Stimulated activated CD4-positive, alpha-beta T cell treated with anti-CD3 and anti-CD28 coated beads, Interleukin-12 subunit alpha, Interleukin-12 subunit beta, amount 100 ng/mL, for 24 hours (primary cell): Measurements from ENCODE around the gene HMGB4.

Experiments used
- DNase-seq, 2 experiments: peaks; one replicate each; pipeline ENCODE4 v3.0.0-alpha.2; 2020; ENCODE audit warnings: low read depth in 2 of 2

HMGB4 gene

DNA sequence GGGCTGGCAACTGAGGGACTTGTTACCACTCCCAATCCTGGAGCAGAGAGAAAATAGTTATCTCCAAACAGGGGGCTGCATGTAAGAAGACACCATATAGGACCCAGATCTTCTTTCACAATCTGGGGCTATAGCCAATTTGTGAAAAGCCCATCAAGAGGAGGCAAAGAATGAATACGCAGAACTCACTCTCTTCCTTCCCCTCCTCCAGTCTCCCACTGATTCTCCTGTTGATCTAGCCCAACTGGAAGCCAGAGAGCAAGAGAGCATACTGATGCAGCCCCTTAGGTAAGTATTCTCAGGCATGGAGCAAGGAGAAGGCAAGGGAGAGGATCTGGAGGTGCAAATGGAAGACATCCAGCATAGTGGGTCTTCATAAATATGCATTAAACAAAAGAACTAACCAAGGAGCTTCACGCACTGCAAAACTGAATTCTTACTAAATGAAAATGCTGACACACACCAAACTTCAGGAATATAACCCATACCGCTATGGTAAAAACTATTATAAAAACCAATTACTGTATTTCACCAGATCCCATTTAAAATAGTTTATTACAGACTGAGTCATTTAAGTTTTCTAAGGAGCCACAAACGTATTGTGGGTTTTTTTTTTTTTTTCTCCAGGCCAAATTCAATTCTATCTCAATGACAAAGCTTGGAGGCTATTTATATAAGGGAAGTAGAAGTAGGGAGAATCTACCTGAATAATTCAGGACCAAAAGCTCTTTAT is 15.5 kb upstream of the HMGB4 start:
- no peak for DNase-seq

DNA sequence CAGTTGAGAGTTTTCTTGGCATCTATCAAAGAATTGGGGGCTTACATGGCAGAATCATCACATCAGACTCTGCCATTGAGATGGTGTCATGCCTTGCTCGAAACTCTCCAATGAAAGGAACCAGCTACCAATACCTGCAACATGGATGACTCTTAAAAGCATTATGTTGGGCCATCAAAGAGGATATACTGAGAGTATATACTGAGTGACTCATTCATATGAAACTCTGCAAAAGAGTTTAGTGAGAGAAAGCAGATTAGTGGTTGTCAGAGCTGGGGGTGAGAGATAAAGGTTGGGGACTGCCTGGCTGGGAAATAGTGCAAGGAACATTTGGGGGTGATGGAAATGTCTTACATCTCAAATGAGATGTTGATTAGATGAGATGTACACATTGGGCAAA is 14.7 kb upstream of the HMGB4 start:
- DNase-seq, result no peak

DNA sequence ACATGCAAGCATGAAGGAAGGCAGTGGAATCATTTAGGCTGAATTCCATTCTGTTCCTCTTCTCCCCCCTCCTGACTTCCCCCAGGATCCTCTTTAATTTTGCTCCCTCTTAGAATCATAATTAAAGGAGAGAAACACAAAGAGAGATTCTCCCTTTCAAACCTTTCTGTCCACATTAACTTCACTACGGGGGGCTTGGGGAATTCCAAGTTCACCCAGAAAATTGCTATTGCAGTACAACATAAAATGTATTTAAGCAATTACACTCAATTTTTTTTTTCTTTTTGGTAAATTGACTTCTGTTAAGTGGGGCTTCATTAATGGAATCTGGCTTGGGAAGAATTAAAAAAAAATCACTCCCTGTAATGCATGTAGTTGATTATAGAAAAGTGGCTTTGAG is 13.4 kb upstream of the HMGB4 start:
- no peak for DNase-seq

DNA sequence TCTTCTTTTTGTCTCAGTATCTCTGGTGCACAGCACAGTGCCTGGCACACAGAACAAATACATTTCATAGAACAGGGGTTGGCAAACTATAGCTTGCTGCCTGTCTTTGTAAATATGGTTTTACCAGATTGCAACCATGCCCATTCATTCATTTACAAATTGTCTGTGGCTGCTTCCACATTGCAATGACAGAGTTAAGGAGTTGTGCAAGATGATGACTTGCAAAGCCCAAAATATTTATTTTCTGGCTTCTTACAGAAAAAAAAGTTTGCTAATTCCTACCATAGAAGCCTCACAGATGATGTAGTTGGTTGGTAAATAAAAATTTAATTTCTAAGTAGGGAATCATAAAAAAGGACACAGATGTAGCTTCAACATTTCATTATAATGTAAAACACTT is 11.2 kb upstream of the HMGB4 start:
- no peak for DNase-seq

DNA sequence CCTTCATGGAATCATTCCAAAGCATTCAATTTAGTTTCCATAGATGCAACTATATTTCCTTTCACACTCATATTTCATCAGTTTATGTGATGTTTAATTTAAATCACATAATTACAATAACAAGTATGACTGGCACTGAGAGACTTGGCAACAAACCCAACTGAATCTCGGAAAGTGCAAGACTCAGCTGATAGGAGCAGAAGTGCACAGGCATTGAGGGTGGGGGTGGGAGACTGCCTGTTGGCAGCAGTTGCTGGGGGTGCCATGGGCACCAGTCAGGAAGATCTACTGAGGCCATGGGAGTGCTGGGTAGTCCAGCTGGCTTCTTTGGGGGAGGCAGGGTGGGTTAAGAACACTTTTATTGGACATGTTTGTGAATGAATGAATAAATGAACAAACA is 10.4 kb upstream of the HMGB4 start:
- DNase-seq, result no peak

DNA sequence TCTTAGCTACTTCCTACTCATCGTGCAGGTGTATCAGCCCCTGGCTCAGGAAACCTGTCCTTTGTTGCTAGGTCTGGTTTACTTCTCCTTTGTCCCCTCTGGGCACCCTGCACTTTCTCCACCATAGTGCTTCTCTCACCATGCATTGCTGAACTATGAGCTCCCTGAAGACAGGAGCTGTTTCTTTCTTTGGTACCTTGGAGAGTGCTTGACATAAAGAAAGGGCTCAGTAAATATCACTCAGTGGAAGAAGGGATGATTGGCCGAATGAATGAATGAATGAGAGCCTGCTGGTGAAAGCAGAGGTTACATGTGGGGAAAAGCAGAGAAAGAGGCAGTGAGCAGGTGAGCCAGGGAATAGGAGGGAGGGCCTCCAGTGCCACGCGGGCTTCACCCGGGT is 9.8 kb upstream of the HMGB4 start:
- no peak for DNase-seq

DNA sequence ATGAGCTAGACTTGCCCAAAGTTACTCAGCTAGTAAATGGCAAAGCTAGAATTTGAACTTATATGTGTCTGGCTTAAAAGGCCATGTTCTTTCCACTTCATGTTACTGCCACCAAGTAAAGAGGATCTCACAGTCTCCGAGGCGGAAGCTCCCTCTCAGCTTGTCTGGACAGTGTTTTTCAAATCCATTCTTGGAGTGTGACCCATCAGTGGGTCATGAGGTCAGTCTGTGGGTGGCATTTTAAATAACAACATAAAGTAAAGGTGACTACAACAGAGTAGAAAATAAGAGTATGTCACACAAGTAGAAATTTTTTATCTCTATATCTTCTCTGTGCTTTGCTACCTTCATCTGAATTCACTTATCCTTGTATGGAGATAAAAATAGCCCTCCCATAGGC is 3.2 kb upstream of the HMGB4 start:
- DNase-seq, result no peak

- DNase-seq, result no peak
Measured at GRCh38 chr1:33864460-33865389, 846 bp downstream of the HMGB4 start.

DNA sequence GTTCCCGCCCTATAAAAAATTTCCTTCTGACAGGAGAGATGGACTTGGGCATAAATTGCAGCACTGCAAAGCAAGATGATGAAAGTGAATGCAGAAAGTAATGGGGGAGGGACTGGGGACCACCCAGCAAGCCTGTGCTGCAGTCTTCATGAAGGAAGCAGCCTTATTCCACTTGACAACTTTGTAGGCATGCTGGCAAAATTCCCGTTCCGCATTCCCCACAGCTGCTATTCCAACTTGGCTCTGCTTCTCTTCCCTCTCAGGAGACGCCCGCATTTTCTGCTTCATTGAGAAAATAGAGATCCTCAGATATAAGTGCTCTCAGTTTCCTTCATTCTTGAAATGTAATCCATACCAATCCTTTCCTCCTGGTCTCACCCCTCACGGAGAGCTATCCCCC is 2.4 kb downstream of the HMGB4 start:
- DNase-seq, result no peak

DNA sequence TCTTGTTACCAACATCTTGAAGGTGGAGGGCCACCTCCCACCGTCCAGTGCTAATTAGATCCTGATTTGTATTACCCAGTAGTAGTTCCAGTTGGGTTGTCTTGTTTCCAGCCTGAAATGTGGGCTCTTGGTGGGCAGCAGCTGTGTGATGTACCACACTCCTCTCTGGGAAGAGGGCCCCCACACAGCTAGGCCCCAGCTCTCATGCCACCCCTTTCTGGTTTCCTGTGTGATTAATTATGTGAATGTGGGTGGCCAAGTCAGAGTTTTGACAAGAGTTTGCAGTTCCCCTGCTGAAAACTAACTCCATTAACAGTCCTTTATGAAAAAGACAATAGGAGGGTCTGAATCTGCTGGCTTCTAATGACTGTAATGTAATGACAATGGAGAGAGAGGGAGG is 3.8 kb downstream of the HMGB4 start:
- DNase-seq, result no peak

DNA sequence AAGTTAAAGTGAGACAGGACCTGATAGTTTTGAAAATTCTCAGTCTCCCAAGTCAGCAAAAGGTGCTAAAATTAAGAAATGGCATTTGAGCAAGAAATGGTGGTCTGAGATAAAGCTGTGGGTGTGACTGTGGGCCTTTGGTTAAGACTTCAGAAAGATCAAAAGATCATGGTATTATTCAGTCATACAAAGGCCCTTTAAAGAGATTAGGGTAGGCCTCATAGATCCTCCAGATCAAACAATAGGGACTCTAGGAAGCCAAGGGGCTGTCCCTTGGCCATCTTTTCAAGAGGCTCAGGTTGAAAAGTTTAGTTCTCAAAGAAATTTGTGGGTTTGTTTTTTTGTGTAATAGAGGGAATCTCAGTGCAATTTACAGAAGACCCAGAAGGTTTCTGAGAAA is 8.4 kb downstream of the HMGB4 start:
- no peak for DNase-seq

DNA sequence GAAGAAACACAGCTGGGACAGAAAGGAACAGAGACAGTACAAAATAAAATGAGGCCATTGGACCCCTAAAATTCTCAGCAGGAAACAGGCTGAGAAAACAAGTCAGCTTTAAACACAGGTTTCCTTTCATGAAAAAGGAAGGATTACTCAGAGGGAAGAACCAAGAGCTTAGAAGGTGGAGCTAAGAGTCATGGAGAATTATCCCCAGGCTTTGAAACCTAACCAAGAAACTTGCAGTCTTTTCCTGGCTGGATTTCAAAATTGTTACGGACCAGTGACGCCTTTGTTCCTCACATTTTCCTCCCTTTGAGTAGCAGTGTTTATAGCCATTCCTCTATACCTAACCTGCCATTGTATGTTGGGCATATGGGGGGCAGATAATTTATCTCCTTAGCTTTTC is 8.8 kb downstream of the HMGB4 start:
- no peak for DNase-seq

DNA sequence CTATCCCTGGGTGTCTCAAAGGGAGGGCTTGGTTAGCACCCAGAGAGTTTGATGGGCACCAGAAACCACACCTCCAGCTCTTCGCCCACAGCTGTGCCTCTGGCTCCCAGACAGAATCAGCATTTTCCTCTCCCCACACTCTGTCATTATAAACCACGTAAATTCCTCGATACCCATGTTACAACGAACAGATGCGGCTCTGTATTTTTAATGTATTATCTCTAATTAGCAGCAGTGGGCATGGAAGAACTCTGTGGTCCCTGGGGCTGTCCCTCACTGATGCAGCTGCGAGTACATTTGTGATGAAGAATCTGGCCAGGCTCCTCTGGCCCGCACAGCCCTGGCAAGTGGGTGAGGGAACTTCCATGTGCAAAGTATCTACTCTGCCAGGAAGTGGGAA is 10.8 kb downstream of the HMGB4 start:
- DNase-seq, result no peak

GRCh38 chr1:33875862-33876261 is 12.0 kb downstream of the HMGB4 start:
- DNase-seq, result no peak

- no peak for DNase-seq
Measured at GRCh38 chr1:33876970-33877650, 13.2 kb downstream of the HMGB4 start.

- DNase-seq, result no peak
Measured at GRCh38 chr1:33878392-33878791, 14.5 kb downstream of the HMGB4 start.

DNA sequence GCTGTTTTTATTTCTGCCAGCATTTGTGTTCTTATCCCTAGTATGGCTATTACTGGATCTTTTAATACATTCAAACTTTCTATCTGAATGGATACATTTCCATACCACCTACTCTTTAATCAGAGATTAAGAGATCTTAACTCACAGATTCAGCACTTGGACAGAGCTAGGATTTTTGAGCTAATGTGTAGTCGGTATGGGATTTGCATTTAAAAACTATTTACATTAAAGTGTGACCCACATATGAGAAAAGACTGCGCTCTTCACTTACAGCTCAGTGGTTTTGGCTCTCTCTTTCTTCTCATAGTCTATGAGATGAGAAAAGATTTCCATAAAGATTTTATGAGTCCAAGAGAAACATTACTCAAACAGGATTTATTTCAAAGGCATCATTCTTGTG is 16.4 kb downstream of the HMGB4 start:
- no peak for DNase-seq

GRCh38 chr1:33886496-33886895 is 22.6 kb downstream of the HMGB4 start:
- no peak for DNase-seq

GRCh38 chr1:33893147-33893830 is 29.4 kb downstream of the HMGB4 start:
- DNase-seq, result no peak

DNA sequence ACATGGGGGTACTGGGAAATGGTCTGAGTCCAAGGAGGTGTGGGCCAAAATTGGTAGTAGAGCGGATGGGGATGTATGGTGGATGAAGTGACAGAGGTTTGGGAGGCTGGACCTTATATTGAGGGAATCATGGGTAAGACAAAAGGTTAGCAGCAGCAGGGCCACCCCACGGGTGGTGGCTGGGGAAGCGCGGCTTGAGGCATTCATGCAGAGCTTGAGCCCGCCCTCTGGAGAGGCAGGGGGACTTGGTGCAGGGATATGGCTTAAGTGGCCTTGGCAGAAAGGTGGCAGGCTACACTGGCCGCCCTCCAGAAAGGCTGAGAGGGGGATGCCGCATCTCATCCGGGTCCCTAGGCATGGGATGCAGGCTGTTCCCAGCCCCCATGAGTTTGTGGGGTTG is 31.5 kb downstream of the HMGB4 start:
- DNase-seq, result no peak

DNA sequence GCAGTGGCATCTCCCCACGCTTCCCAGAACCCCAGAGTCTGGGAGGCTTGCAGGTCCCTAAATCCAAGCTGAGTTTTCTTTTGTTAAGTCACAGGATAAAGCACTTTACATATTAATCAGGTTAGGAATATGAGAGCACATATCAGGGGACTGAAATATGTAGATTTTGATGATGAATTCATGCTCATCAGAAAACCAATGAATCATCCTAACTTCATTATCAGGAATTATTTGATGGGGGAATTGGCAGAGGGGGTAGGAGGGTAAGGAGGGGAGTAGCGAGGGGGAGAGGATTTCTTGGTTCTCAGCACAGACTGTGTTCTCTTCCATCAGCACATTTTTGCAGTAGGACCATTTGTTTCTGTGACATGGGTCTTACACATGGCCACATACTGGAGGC is 32.1 kb downstream of the HMGB4 start:
- DNase-seq, result no peak

- DNase-seq, result no peak
Measured at GRCh38 chr1:33897092-33897725, 33.3 kb downstream of the HMGB4 start.
